GM23338 (cell line): ENCODE data around the gene ATP13A2. TPM values are rescaled to one million over a fixed set of nuclear protein-coding genes. Genes with fewer than 3 reads are reported as not detected.

ENCODE experiments used
- ATAC-seq: fragments of 200-7000 bp; cut with Tn5 transposase; 3 replicates; pipeline ENCODE4 v1.9.1; 2020
- DNase-seq: peaks from one replicate; pipeline ENCODE4 v3.0.0-alpha.2; 2015; ENCODE audit warnings: low spot score
- H2AFZ ChIP-seq: fragments of 200-600 bp; sonication (generic); 2 replicates; pipeline ENCODE4 v1.8.0; 2016; ENCODE audit warnings: antibody characterized with exemption, mild to moderate bottlenecking, moderate library complexity
- H3F3A ChIP-seq: fragments of 200-600 bp; sonication (generic); replicated peaks from 2 replicates; pipeline ENCODE4 v1.8.0; 2017; ENCODE audit warnings: antibody characterized with exemption, mixed run types, low read depth
- H3K27ac ChIP-seq: fragments of 200-600 bp; sonication (generic); 2 replicates; pipeline ENCODE4 v1.6.1; 2016; ENCODE audit warnings: low read depth
- H3K27me3 ChIP-seq: fragments of 200-600 bp; sonication (generic); 2 replicates; pipeline ENCODE4 v1.8.0; 2016; ENCODE audit warnings: mild to moderate bottlenecking, mixed run types, moderate library complexity; ENCODE audit not compliant: insufficient read depth
- H3K36me3 ChIP-seq: fragments of 200-600 bp; sonication (generic); 2 replicates; pipeline ENCODE4 v1.8.0; 2016; ENCODE audit warnings: mild to moderate bottlenecking; ENCODE audit not compliant: insufficient read depth
- H3K4me1 ChIP-seq: fragments of 200-600 bp; sonication (generic); 2 replicates; pipeline ENCODE4 v1.8.0; 2016; ENCODE audit warnings: mild to moderate bottlenecking, moderate library complexity; ENCODE audit not compliant: insufficient read depth
- H3K4me2 ChIP-seq: fragments of 200-600 bp; sonication (generic); 2 replicates; pipeline ENCODE4 v1.7.1; 2017; ENCODE audit warnings: mixed run types
- H3K4me3 ChIP-seq: fragments of 200-600 bp; sonication (generic); 2 replicates; pipeline ENCODE4 v1.6.1; 2016; ENCODE audit warnings: mixed run types
- H3K79me2 ChIP-seq: fragments of 200-600 bp; sonication (generic); replicated peaks from 2 replicates; pipeline ENCODE4 v1.8.0; 2017; ENCODE audit warnings: mild to moderate bottlenecking; ENCODE audit not compliant: insufficient read depth
- H3K9me2 ChIP-seq: fragments of 200-600 bp; sonication (generic); 2 replicates; pipeline ENCODE4 v1.8.0; 2017; ENCODE audit not compliant: insufficient read depth
- H4K20me1 ChIP-seq: fragments of 200-600 bp; sonication (generic); replicated peaks from 2 replicates; pipeline ENCODE4 v1.8.0; 2017; ENCODE audit warnings: mild to moderate bottlenecking; ENCODE audit not compliant: insufficient read depth
- H3K27ac Mint-ChIP-seq: 2 replicates; pipeline ENCODE4 v1.8.0; 2020; ENCODE audit warnings: inconsistent platforms, mild to moderate bottlenecking, moderate library complexity, mixed read lengths
- H3K27me3 Mint-ChIP-seq: 3 replicates; pipeline ENCODE4 v1.8.0; 2022; ENCODE audit warnings: low read depth, mild to moderate bottlenecking, moderate library complexity, mixed read lengths, inconsistent platforms; ENCODE audit not compliant: insufficient read depth, poor library complexity
- H3K36me3 Mint-ChIP-seq: 3 replicates; pipeline ENCODE4 v1.8.0; 2021; ENCODE audit warnings: low read depth, mild to moderate bottlenecking, inconsistent platforms, moderate library complexity, mixed read lengths
- H3K4me1 Mint-ChIP-seq: 3 replicates; pipeline ENCODE4 v1.8.0; 2020; ENCODE audit warnings: mild to moderate bottlenecking, inconsistent platforms, mixed read lengths
- H3K4me3 Mint-ChIP-seq: 3 replicates; pipeline ENCODE4 v1.8.0; 2021; ENCODE audit warnings: moderate library complexity, mild to moderate bottlenecking, inconsistent platforms, mixed read lengths
- H3K9me3 Mint-ChIP-seq: 3 replicates; pipeline ENCODE4 v1.8.0; 2020; ENCODE audit warnings: moderate library complexity, mild to moderate bottlenecking, inconsistent platforms, mixed read lengths
- CREB1 ChIP-seq: fragments of 250-450 bp; sonication (Bioruptor Pico); IDR thresholded peaks from 2 replicates; pipeline ENCODE4 v1.5.0; 2020; ENCODE audit warnings: low read depth, mild to moderate bottlenecking, moderate library complexity
- EZH2 ChIP-seq: fragments of 200-600 bp; sonication (generic); IDR thresholded peaks from one replicate; pipeline ENCODE4 v1.8.0; 2017; ENCODE audit warnings: antibody characterized with exemption, mild to moderate bottlenecking, low read depth; ENCODE audit not compliant: unreplicated experiment
- EZH2phosphoT487 ChIP-seq: fragments of 200-600 bp; sonication (generic); IDR thresholded peaks from one replicate; pipeline ENCODE4 v1.8.1; 2018; ENCODE audit warnings: antibody characterized with exemption; ENCODE audit not compliant: unreplicated experiment
- JUNB ChIP-seq: IDR thresholded peaks from one replicate; pipeline ENCODE4 v1.6.1; 2016; ENCODE audit warnings: antibody characterized with exemption; ENCODE audit not compliant: unreplicated experiment
- POLR2AphosphoS5 ChIP-seq: IDR thresholded peaks from 2 replicates; pipeline ENCODE4 v1.6.1; 2016; ENCODE audit warnings: antibody characterized with exemption, low read depth
- STAT1 ChIP-seq: IDR thresholded peaks from one replicate; pipeline ENCODE4 v1.6.1; 2016; ENCODE audit warnings: antibody characterized with exemption; ENCODE audit not compliant: unreplicated experiment
- ZNF114 ChIP-seq: fragments of 250-450 bp; sonication (Bioruptor Pico); IDR thresholded peaks from 2 replicates; pipeline ENCODE4 v1.5.0; 2020; ENCODE audit warnings: mild to moderate bottlenecking, moderate library complexity
- ZNF331 ChIP-seq: fragments of 250-450 bp; sonication (Bioruptor Pico); IDR thresholded peaks from 2 replicates; pipeline ENCODE4 v1.5.0; 2020; ENCODE audit warnings: low read depth, mild to moderate bottlenecking, moderate library complexity
- polyA plus RNA-seq: library from polyadenylated mRNA; unstranded; fragments of >200 nt; fragmentation: Nextera tagmentation; extraction: Ambion mirVana; gene quantifications from 2 replicates; pipeline ENCODE4 v1.2.1, GENCODE V29; 2016
- total RNA-seq: library from RNA; depleted of rRNA; stranded (reverse); fragments of >200 nt; shearing (Covaris generic); gene quantifications from 2 replicates; pipeline ENCODE4 v1.2.3, GENCODE V29; 2014
- TF ChIP-seq, protein P1 (sequence below): IDR thresholded peaks from one replicate; pipeline ENCODE4 v1.6.1; 2018; ENCODE audit warnings: antibody characterized with exemption; ENCODE audit not compliant: unreplicated experiment
- TF ChIP-seq, protein P2 (sequence below), 2 experiments: fragments of 200-600 bp in 1 of 2; sonication (generic) in 1 of 2; conservative IDR thresholded peaks; 2 replicates each; pipeline versions ENCODE4 v1.5.1 to v1.6.1; 2016 to 2017; ENCODE audit warnings: antibody characterized with exemption in 2 of 2, low read depth in 2 of 2, mild to moderate bottlenecking in 2 of 2, moderate library complexity in 1 of 2

The ATP13A2 gene
- total and polyA plus RNA-seq, 2 experiments from 2014 or later: 30.1 to 87.7 TPM

DNA sequence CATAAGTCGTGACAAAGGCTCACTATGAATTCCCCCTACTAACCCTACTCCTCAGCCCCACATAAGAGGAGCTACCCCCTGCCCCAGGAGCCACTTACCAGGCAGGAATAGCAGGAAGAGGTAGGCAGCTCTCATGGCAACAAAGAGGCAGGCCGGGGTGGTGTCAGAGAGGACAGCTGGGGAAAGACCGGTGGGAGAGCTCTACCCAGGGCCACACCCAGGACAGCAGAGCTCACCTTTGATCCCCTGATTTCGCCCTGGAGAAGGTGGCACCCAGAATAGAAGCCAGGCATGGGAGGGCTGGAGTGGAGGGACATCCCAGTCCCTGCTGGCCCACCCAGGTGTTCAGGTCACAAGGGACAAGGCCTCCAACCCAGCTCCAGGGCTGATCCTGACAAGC lies 33.6 kb downstream of the ATP13A2 start:
- Mint-ChIP-seq H3K36me3 (peaks cover 28% of the 10 kb centered on the region), H3K9me3 (no peaks in the 10 kb centered on the region), H3K27me3 (peaks cover 25% of the 10 kb centered on the region), H3K4me1 (peaks cover 41% of the 10 kb centered on the region), H3K4me3 (0 out of 3 replicates have a peak overlapping the region, but pooled peaks have one; percentile 38), H3K27ac (no peak overlapping the region)
- DNase-seq: no peak
- no peak overlapping the region for H3K4me3 ChIP-seq
- no peaks in the 10 kb centered on the region for H3K36me3 ChIP-seq
- H3K4me2 ChIP-seq: peak overlapping the region; percentile 99; the same call in 1 of the 2 replicates
- no peaks in the 10 kb centered on the region; the same call in 1 of the 2 replicates for H4K20me1 ChIP-seq
- H3K79me2 ChIP-seq: peaks cover 27% of the 10 kb centered on the region
- no peak for TF ChIP-seq EZH2phosphoT487
- no peak for TF ChIP-seq JUNB
- TF ChIP-seq ZNF114: no peak
- TF ChIP-seq, protein P1, sequence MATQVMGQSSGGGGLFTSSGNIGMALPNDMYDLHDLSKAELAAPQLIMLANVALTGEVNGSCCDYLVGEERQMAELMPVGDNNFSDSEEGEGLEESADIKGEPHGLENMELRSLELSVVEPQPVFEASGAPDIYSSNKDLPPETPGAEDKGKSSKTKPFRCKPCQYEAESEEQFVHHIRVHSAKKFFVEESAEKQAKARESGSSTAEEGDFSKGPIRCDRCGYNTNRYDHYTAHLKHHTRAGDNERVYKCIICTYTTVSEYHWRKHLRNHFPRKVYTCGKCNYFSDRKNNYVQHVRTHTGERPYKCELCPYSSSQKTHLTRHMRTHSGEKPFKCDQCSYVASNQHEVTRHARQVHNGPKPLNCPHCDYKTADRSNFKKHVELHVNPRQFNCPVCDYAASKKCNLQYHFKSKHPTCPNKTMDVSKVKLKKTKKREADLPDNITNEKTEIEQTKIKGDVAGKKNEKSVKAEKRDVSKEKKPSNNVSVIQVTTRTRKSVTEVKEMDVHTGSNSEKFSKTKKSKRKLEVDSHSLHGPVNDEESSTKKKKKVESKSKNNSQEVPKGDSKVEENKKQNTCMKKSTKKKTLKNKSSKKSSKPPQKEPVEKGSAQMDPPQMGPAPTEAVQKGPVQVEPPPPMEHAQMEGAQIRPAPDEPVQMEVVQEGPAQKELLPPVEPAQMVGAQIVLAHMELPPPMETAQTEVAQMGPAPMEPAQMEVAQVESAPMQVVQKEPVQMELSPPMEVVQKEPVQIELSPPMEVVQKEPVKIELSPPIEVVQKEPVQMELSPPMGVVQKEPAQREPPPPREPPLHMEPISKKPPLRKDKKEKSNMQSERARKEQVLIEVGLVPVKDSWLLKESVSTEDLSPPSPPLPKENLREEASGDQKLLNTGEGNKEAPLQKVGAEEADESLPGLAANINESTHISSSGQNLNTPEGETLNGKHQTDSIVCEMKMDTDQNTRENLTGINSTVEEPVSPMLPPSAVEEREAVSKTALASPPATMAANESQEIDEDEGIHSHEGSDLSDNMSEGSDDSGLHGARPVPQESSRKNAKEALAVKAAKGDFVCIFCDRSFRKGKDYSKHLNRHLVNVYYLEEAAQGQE: no peak
- TF ChIP-seq POLR2AphosphoS5: no peak
- H3K27me3 ChIP-seq: no peaks in the 10 kb centered on the region
- no peak for ATAC-seq
- H3K4me1 ChIP-seq: peaks cover 7% of the 10 kb centered on the region
- H3K27ac ChIP-seq: no peak overlapping the region
- H2AFZ ChIP-seq: no peak overlapping the region
- H3F3A ChIP-seq: peaks cover 15% of the 10 kb centered on the region; the same call in 1 of the 2 replicates
- no peaks in the 10 kb centered on the region for H3K9me2 ChIP-seq

DNA sequence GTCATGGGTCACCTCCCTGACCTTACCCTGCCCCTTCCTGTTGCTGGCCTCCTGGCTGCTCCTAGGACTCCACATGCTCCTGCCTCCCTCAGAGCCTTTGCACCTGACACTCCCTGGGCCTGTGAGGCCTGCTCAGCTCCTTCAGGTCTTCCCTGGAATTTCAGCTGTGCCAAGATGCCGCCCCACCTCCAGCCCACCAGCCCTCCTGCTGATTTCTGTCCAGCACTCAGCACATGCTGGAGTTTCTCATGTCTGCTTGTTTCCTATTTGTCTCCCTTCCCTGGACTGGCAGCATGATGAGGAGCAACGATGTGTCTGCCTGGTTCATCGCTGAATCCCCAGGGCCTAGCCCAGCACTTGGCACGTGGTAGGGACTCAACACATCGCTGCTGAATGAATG lies 34.4 kb downstream of the ATP13A2 start:
- Mint-ChIP-seq H3K4me1 (peaks cover 41% of the 10 kb centered on the region), H3K4me3 (no peak overlapping the region), H3K27ac (no peak overlapping the region), H3K36me3 (peaks cover 35% of the 10 kb centered on the region), H3K27me3 (peaks cover 21% of the 10 kb centered on the region), H3K9me3 (no peaks in the 10 kb centered on the region)
- peaks cover 27% of the 10 kb centered on the region for H3K79me2 ChIP-seq
- TF ChIP-seq CREB1 (CRISPR knock-in tag) (no peak), STAT1 (no peak), EZH2phosphoT487 (no peak), ZNF331 (CRISPR knock-in tag) (no peak), EZH2 (no peak), JUNB (no peak)
- TF ChIP-seq, protein P2, sequence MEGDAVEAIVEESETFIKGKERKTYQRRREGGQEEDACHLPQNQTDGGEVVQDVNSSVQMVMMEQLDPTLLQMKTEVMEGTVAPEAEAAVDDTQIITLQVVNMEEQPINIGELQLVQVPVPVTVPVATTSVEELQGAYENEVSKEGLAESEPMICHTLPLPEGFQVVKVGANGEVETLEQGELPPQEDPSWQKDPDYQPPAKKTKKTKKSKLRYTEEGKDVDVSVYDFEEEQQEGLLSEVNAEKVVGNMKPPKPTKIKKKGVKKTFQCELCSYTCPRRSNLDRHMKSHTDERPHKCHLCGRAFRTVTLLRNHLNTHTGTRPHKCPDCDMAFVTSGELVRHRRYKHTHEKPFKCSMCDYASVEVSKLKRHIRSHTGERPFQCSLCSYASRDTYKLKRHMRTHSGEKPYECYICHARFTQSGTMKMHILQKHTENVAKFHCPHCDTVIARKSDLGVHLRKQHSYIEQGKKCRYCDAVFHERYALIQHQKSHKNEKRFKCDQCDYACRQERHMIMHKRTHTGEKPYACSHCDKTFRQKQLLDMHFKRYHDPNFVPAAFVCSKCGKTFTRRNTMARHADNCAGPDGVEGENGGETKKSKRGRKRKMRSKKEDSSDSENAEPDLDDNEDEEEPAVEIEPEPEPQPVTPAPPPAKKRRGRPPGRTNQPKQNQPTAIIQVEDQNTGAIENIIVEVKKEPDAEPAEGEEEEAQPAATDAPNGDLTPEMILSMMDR (conservative IDR thresholded peaks at IDR 0.05; ENCODE audit: low read depth in 2 of 2): no peak
- H3F3A ChIP-seq: peaks cover 18% of the 10 kb centered on the region; the same call in 1 of the 2 replicates
- H3K4me1 ChIP-seq: peaks cover 8% of the 10 kb centered on the region
- H3K36me3 ChIP-seq: no peaks in the 10 kb centered on the region; the same call in 1 of the 2 replicates
- no peak overlapping the region for H3K4me2 ChIP-seq
- H3K27ac ChIP-seq: no peak overlapping the region
- DNase-seq (no peak), ATAC-seq (no peak)
- H2AFZ ChIP-seq: no peak overlapping the region
- no peaks in the 10 kb centered on the region for H3K27me3 ChIP-seq
- H3K4me3 ChIP-seq: no peak overlapping the region
- H4K20me1 ChIP-seq: peaks cover 5% of the 10 kb centered on the region; the same call in 1 of the 2 replicates
- H3K9me2 ChIP-seq: no peaks in the 10 kb centered on the region
